Panc1 (cell line): ENCODE data around the gene ZFP57. TPM values are rescaled to one million over a fixed set of nuclear protein-coding genes. Genes with fewer than 3 reads are reported as not detected.

Experiments
- ATAC-seq: fragments of 200-7000 bp; cut with Tn5 transposase; 2 replicates; pipeline ENCODE4 v1.9.1; 2020; ENCODE audit warnings: mild to moderate bottlenecking, moderate library complexity
- BruUV-seq: library from RNA; stranded (reverse); fragments of 400-500 nt; replicated peaks from 2 replicates; lab custom pipeline; 2021; lab: Mats Ljungman, UMichigan
- CTCF ChIA-PET: fragments of 300-600 bp; sonication (Branson Sonifier 250); formaldehyde crosslinking; loops from one replicate; lab custom pipeline; 2022; ENCODE audit warnings: antibody characterized with exemption; lab: Charles Lee
- POLR2A ChIA-PET: fragments of 300-600 bp; sonication (Branson Sonifier 250); formaldehyde crosslinking; loops from one replicate; lab custom pipeline; 2022; ENCODE audit warnings: antibody characterized with exemption; lab: Charles Lee
- DNase-seq: peaks from one replicate; pipeline ENCODE4 v3.0.0-alpha.2; 2010; ENCODE audit warnings: low read depth, low spot score
- H3K27ac ChIP-seq: 2 replicates; pipeline ENCODE4 v1.5.1; 2011; ENCODE audit warnings: mild to moderate bottlenecking, low read length, inconsistent platforms
- H3K27me3 ChIP-seq: fragments of 200-500 bp; sonication (Bioruptor generic); 2 replicates; pipeline ENCODE4 v1.6.0; 2014; ENCODE audit warnings: low read length, inconsistent platforms; ENCODE audit not compliant: control insufficient read depth, insufficient read depth
- H3K36me3 ChIP-seq: fragments of 200-500 bp; sonication (Bioruptor generic); 2 replicates; pipeline ENCODE4 v1.5.1; 2014; ENCODE audit warnings: inconsistent platforms, mild to moderate bottlenecking, low read length, moderate library complexity; ENCODE audit not compliant: control insufficient read depth, insufficient read depth
- H3K4me1 ChIP-seq: 2 replicates; pipeline ENCODE4 v1.5.1; 2011; ENCODE audit warnings: inconsistent platforms, mild to moderate bottlenecking, low read length, moderate library complexity; ENCODE audit not compliant: control insufficient read depth, insufficient read depth
- H3K4me3 ChIP-seq, 2 experiments: 2 replicates each; pipeline ENCODE4 v1.5.1; 2011 to 2012; ENCODE audit warnings: low read depth in 2 of 2, low read length in 2 of 2, mild to moderate bottlenecking in 2 of 2, inconsistent platforms in 1 of 2, moderate library complexity in 1 of 2
- H3K9me3 ChIP-seq: fragments of 200-500 bp; sonication (Bioruptor generic); 2 replicates; pipeline ENCODE4 v1.5.1; 2014; ENCODE audit warnings: low read depth, mild to moderate bottlenecking, inconsistent platforms, low read length, moderate library complexity; ENCODE audit not compliant: control insufficient read depth, insufficient read depth
- CTCF ChIP-seq: fragments of 450-650 bp; IDR thresholded peaks from 2 replicates; pipeline ENCODE4 v1.5.1; 2017; ENCODE audit warnings: mild to moderate bottlenecking
- POLR2AphosphoS5 ChIP-seq: IDR thresholded peaks from 2 replicates; pipeline ENCODE4 v1.6.1; 2012; ENCODE audit warnings: mild to moderate bottlenecking, low read depth, low read length, moderate library complexity
- REST ChIP-seq, 2 experiments: IDR thresholded peaks; 2 replicates each; pipeline ENCODE4 v1.6.1; 2011 to 2012; ENCODE audit warnings: low read depth in 2 of 2, control low read depth in 1 of 2, low read length in 1 of 2, mild to moderate bottlenecking in 1 of 2, moderate library complexity in 1 of 2; ENCODE audit not compliant: insufficient read depth in 1 of 2
- SIN3A ChIP-seq: IDR thresholded peaks from 2 replicates; pipeline ENCODE4 v1.6.1; 2012; ENCODE audit warnings: low read depth, mild to moderate bottlenecking, low read length, moderate library complexity, borderline replicate concordance; ENCODE audit not compliant: insufficient read depth
- TCF7L2 ChIP-seq: IDR thresholded peaks from 2 replicates; pipeline ENCODE4 v1.6.1; 2011; ENCODE audit warnings: mild to moderate bottlenecking, low read depth, low read length, inconsistent platforms
- in situ Hi-C: cut with HindIII; loops from 2 replicates; pipeline ENCODE4 v1.10.0; 2016; ENCODE audit warnings: low sequenced_read_pairs, low pct_unique_long_range_greater_than_20kb
- intact Hi-C: fragments of 100-400 bp; cut with micrococcal nuclease; formaldehyde crosslinking; loops from one replicate; pipeline ENCODE4 v1.10.0; 2022; ENCODE audit not compliant: unreplicated experiment
- total RNA-seq: library from RNA; stranded (reverse); gene quantifications from one replicate; pipeline ENCODE4 v1.2.1, GENCODE V29; 2021; ENCODE audit not compliant: unreplicated experiment

The ZFP57 gene
- total RNA-seq, 1 experiment from 2014 or later: not detected

GRCh38 chr6:29724937-29725869 is 44.3 kb upstream of the ZFP57 start:
- BruUV-seq: no TSS peak
- POLR2A ChIA-PET: no interaction called here
- in situ Hi-C loops: no loop called here

More at GRCh38 chr6:29724937-29725869, 44.3 kb upstream of the ZFP57 start:
- Histone ChIP-seq H3K4me3 (no peak overlapping the region), H3K9me3 (no peaks in the 10 kb centered on the region), H3K27me3 (peaks cover 7% of the 10 kb centered on the region; the same call in 1 of the 2 replicates), H3K4me1 (no peaks in the 10 kb centered on the region), H3K36me3 (no peaks in the 10 kb centered on the region; the same call in 1 of the 2 replicates), H3K27ac (no peak overlapping the region)
- DNase-seq (no peak), ATAC-seq (no peak)
- CTCF ChIA-PET: no interaction called here
- intact Hi-C loops: no loop called here
- TF ChIP-seq POLR2AphosphoS5 (no peak), SIN3A (no peak), REST (IDR thresholded peaks at IDR 0.05; ENCODE audit: insufficient read depth in 1 of 2, low read depth in 2 of 2, low read length in 1 of 2) (no peak), CTCF (no peak), TCF7L2 (no peak)
